Activated CD8-positive, alpha-beta memory T cell treated with anti-CD3 and anti-CD28 coated beads, Interleukin-2, amount 50 U/mL, for 24 hours (primary cell): Measurements from ENCODE around the gene ADGRB3.
"Not testable (repeated sequence)": the region's sequence is repeated elsewhere in the genome, so short reads cannot be mapped to it uniquely, and the experiment has no call there.

Experiments used
- DNase-seq: peaks from one replicate; pipeline ENCODE4 v3.0.0-alpha.2; 2020; ENCODE audit errors: extremely low read depth

Gene ADGRB3

DNA sequence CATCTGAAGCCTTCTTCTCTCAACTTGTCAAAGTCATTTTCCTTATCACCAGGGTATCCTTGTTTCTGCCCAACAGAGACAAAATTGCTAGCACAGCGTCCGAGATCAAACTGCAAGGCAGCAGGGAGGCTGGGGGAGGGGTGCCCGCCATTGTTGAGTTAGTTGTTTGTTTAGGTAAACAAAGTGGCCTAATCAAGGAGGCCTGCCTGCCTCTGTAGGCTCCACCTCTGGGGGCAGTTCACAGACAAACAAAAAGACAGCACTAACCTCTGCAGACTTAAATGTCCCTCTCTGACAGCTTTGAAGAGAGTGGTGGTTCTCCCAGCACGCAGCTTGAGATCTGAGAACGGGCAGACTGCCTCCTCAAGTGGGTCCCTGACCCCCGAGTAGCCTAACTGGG, 155.0 kb downstream of the ADGRB3 start:
- not testable (repeated sequence) for DNase-seq

GRCh38 chr6:68814976-68815375, 179.9 kb downstream of the ADGRB3 start:
- DNase-seq, result not testable (repeated sequence)

GRCh38 chr6:68826501-68826900, 191.4 kb downstream of the ADGRB3 start:
- no peak for DNase-seq

- DNase-seq, result no peak
Observed at GRCh38 chr6:68834551-68834950, 199.5 kb downstream of the ADGRB3 start.

- no peak for DNase-seq
Observed at GRCh38 chr6:68838571-68838970, 203.5 kb downstream of the ADGRB3 start.

GRCh38 chr6:68852791-68853190, 217.7 kb downstream of the ADGRB3 start:
- DNase-seq, result no peak

GRCh38 chr6:68859233-68859632, 224.2 kb downstream of the ADGRB3 start:
- no peak for DNase-seq

DNA sequence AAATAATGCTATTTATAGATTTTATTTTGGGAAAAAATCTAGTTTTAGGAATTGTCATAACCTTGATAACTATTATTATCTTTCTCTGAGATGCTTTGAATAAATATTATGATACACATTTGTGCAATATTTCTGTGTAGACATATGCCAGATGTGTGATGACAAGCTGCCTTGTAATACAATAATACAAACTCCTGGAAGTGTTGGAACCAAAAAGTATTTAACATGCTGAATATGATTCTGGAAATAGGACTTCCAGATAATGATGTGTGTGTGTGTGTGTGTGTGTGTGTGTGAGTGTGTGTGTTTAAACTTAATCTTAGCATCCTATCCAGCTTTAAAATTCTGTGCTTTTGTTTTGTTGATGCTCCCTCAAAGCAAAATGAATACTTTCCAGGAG, 233.6 kb downstream of the ADGRB3 start:
- no peak for DNase-seq

DNA sequence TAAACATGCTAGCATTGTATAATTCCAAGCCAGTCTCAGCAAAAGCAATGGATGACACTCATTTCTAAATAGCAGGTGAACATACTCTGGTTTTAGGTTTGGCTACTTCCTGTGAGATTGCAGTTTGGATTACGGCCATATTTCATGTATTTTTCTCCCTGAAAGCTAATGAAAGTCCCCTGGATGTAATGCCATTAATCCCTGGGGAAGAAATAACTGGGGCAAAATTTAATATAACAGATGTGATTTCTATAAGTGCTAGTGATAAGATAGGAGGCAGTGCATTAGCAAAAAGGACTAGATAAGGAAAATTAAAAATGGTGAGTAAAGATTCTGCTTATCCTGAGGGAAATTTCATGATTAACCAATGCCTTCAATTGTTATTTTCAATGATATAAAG, 238.2 kb downstream of the ADGRB3 start:
- DNase-seq, result no peak

- no peak for DNase-seq
Observed at GRCh38 chr6:68874747-68875146, 239.7 kb downstream of the ADGRB3 start.

GRCh38 chr6:68875403-68875802, 240.3 kb downstream of the ADGRB3 start:
- no peak for DNase-seq

DNA sequence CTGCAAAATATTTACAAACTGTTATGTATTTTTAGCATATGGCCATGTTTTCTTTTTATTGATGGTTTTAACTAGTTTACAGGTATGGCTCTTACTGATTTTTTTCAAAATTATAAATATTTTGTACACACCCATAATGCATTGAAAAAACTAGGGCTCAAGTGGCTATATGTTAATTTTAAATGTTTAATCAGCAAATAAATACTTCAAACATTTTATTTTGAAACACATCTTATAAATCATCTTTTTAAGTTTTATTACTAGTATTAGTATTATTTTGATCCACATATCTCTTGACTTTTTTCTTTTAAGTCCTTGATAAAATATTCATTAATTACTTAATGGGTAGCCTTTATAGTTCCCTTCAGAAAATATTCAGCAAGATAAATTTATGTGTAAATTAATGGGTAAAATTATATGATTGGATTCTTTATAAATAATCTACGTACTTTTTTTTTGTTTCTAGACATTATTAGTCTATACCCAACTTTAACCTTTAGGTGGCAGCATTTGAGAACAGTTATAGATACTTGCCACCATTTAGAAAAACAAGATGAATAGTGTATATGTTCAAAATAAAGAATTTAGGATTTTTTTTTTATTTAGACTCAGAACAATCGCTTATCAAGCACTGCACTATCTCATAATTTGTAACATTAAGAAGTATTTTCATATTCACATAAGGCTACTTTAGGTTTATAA, 241.9 kb downstream of the ADGRB3 start:
- DNase-seq, result no peak

GRCh38 chr6:68880050-68880813, 245.2 kb downstream of the ADGRB3 start:
- DNase-seq, result no peak

DNA sequence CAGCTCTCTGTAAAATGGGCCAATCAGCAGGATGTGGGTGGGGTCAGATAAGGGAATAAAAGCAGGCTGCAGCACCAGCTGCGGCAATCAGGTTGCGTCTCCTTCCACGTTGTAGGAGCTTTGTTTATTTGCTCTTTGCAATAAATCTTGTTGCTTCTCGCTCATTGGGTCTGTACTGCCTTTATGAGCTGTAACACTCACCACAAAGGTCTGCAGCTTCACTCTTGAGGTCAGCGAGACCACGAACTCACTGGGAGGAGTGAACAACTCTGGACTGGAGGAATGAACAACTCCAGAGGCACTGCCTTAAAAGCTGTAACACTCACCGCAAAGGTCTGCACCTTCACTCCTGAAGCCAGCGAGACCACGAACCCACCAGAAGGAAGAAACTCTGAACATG, 248.2 kb downstream of the ADGRB3 start:
- not testable (repeated sequence) for DNase-seq

GRCh38 chr6:68891419-68891818, 256.3 kb downstream of the ADGRB3 start:
- DNase-seq, result no peak

DNA sequence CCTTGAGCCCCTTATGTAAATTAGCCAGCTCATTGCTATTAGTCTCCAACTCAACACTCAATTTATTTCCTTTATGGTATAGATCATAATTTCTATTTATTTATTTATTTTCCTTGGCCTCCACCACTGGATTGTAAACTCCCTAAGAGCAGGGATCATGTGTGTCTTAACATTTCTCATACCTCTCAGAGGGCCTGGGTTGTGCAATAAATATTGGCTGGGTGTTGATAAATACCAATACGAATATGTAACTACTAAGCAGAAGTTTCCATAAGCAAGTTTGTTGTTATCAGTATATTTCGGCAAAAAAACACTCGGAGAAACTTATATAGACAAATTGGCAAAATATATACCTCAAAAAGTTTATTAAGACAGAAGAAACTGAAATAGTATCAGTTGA, 257.4 kb downstream of the ADGRB3 start:
- DNase-seq, result no peak

GRCh38 chr6:68895929-68896328, 260.8 kb downstream of the ADGRB3 start:
- no peak for DNase-seq

DNA sequence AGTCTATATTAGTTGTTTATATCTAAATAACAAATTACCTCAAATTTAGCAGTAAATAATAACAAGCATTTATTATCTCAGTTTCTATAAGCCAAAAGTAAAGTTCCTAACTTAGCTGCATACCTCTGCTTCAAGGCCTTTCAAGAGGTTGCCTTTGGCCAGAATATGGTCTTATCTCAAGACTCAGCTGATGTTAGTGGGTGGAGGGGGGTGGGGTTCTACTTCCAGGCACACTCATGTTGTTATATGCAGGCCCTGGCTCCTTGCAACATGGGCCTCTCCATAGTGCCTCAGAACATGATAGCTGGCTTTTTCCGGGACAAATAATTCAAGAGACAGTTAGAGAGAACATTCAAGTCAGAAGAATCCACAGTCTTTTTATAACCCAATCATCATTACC, 266.0 kb downstream of the ADGRB3 start:
- DNase-seq, result no peak

- DNase-seq, result no peak
Observed at GRCh38 chr6:68911334-68911733, 276.3 kb downstream of the ADGRB3 start.

DNA sequence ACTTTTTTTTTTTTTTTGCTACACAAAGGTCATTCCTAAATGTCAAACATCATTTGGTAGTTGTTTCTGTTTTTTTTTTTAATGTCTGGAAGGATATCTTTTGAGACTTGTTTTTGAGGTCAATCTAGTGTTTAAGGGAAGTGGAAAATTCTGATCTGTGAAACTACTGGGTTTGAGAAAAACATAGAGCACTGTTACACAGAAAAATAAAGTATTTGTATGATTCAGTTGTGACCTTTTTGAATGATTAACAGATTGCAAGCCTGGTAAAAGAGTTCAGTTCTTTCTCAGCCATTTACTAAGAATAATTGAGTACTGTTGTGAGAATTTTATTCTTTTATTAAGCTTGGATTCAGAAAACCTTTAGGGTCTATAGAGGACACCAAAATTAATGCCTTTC, 276.7 kb downstream of the ADGRB3 start:
- no peak for DNase-seq

DNA sequence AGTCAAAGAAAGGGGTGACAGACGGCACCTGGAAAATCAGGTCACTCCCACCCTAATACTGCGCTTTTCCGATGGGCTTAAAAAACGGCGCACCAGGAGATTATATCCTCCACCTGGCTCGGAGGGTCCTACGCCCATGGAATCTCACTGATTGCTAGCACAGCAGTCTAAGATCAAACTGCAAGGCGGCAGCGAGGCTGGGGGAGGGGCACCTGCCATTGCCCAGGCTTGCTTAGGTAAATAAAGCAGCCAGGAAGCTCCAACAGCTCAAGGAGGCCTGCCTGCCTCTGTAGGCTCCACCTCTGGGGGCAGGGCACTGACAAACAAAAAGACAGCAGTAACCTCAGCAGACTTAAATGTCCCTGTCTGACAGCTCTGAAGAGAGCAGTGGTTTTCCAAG, 277.7 kb downstream of the ADGRB3 start:
- not testable (repeated sequence) for DNase-seq

GRCh38 chr6:68915586-68915985, 280.5 kb downstream of the ADGRB3 start:
- no peak for DNase-seq

- no peak for DNase-seq
Observed at GRCh38 chr6:68919537-68919936, 284.5 kb downstream of the ADGRB3 start.
